GM18868 (cell line): ENCODE results near the gene KHDRBS2.
A peak's percentile ranks its signal among the peaks of the same experiment; 100 is the strongest.

Experiments
- ATAC-seq: cut with Tn5 transposase; IDR thresholded peaks from one replicate; pipeline ENCODE4 v1.9.1; 2021; ENCODE audit warnings: mild to moderate bottlenecking, moderate library complexity; ENCODE audit not compliant: unreplicated experiment

KHDRBS2 gene

DNA sequence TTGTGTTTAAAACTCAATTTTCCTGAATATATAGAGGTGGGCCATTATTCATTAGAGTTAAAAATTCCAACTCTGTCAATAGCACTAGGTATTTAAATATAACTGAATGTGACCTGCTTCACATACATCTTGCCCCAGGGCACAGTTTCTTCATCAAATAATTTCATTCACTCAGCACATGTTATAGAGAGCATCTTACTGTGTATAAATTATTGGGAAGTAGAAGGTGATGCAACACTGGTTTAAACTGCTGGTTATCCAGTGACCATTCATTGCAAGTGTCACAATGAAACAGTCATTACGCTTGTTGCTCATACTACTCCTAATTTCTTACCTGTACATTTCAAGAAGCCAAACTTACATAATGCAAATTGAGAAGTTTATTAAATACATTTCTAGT lies 93.4 kb downstream of the KHDRBS2 start:
- no peak for ATAC-seq

DNA sequence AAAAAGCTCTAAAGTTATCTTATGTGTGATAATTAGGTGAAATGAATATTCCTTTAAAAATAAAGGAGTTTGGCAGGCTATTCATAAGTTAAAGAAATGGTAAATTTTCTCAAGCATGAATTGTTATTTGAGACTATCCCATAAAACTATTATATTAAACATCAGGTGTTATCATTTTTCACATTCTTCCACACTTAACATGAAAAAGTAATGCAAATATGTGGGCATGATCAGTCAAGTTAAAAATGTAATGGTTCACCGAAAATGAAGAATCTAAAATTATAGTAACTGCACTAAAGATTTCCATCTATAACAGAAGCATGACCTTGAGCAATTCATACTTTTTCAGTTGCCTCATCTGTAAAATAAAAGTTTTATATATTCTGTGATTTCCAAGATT lies 110.8 kb downstream of the KHDRBS2 start:
- ATAC-seq = no peak

DNA sequence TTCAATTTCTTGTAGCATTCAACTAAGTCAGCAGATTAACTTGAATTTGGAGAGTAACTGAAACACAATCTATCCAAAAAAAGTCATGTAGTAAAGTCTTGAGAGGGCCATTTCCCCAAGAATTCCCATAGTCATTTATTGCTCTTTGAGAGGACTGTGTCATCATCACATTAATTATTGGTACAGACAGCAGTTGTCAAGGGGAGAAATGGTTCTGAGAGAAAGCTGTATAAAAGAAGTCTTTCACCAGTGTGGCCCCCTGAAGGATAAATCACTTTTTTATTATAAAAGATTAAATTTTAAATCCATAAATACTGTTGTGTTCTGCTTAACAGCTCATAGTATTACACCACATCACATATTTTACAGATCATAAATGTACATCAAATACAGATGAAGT lies 111.5 kb downstream of the KHDRBS2 start:
- ATAC-seq = no peak

DNA sequence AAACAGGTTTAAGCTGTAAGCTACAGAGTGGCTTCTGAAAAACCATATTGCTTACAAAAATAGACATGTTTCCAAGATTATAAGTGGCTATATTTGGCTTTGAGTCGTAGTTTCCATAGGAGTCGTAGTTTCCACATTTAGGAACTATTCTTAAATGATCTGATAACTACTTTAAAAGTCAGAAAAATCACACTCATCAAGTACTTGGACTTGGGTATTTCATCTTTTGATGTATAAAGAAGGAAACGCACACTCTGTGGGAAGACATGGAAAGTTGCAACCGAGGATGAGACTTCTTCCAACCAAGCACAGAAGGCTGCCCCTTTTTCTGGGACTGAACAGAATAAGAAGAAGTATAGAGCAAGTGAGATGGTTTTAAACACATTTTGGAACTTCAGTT lies 118.3 kb downstream of the KHDRBS2 start:
- ATAC-seq = no peak

DNA sequence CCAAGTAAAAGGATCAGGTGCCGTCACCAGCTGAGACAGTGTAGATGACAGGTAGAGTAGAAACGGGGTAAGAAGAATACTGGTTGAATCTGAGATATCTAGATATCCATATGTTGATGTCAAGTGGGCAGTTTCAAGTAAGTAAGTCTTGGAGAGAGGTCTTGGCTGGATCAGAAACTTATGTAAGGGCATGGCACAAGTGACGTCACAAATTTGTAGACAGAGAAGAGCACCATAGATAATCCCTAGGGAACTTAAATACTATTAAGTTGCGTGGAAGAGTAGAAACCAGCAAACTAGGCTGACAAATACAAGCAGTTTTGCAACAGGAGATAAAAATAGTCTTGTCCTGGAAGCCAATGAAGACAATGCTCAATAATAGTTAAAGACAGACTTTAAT lies 123.2 kb downstream of the KHDRBS2 start:
- ATAC-seq = no peak

DNA sequence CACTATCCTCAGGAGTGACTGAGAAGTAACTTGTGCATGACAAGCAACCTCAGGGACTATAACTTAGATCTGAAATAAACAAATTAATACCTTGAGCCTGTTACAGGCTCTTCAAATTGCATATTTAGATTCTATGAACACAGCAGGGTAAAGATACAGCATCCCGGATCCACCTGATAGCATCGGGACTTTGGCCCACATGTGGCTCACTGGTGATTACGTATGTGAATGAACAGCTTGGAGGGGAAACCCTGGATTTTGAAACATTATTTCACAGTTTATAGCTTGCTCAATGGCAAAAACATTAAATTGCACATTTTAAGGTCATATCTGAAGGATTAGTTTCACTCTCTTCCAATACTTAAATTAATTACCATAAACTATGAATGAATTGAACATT lies 133.2 kb downstream of the KHDRBS2 start:
- no peak for ATAC-seq

DNA sequence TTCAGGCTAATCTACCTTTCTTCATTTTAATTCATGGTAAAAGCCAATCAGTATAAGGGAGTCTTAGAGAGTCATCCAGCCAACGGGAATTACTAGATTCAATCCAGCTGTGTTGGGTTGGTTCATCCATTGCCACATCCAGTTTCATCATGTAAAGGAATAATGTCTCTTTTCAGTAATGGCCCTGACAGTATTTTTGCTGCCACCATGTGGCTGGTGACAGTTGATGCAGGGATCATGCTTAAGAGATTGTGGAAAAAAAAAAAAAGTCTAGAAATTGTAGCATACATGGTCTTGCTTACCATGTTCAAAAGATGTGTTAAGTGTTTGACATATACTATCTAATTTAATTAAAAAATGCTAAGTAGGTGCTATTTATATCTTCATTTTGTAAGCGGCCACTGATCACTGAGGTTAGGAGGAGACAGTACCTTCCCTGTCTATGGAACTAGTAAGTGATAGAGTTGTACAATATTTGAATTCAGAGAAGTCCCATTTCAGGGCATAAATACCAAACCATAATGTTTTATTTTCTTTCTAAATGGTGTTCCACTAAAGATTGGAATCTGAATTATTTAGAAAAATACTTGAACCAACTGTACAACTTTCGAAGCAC lies 135.9 kb downstream of the KHDRBS2 start:
- peak; percentile 88 for ATAC-seq

DNA sequence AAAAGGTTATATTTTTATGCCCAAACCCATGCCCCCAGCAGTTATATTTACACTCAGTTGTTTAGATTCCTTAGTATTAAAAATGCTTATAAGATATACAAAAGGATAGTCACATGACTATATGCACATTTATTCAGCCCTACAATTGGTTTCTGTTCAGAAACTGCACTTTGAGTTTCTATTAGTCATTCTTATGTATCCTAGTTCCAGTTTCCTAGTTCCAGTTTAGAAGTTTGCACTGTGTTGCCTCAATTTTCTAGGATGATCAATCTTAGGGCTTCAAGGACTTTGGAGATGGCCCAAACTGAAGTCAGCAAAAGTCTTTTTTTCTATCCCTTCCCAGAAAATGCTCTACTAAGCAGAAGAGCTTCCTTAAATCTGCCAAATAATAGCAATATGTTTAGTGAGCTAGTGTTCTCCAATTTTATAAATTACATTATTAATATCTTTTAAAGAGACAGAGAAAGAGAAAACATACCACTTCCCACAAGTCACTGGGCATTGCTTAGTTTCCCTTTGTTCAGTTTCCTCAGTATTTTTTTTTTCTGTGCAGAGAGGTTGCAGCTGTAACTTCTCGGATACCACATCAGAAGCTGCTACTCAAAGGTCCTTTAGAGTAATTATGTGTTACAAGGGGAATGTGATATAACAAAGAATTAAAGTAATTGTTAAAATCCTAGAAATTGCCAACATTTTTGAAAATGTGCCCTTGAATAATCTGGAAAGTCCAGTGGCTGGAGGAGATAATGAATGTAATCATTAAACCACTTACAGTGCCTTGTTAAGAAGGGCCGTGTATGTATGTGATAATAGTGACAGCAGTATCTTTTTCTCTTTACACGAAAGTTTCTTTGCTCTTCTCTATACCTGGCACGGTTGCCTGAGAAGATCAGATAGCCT lies 138.8 kb downstream of the KHDRBS2 start:
- no peak for ATAC-seq

DNA sequence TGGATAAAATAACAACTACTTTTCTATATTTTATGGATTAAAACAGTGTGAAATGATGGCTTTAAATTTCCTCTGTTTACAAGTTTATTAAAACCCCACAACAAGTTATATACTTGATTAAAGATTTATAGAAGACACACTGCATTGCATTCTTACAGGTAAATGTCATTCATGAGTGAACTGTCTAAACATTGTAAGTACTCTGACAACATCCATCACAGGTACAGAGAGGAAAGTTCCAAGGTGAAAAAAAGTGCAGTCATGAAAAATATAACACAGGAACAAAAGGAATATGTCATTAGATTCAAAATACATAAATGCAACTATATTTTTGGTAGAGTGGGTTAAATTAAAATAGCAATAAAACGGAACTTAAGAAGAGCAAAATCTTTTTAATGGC lies 156.9 kb downstream of the KHDRBS2 start:
- ATAC-seq = no peak

DNA sequence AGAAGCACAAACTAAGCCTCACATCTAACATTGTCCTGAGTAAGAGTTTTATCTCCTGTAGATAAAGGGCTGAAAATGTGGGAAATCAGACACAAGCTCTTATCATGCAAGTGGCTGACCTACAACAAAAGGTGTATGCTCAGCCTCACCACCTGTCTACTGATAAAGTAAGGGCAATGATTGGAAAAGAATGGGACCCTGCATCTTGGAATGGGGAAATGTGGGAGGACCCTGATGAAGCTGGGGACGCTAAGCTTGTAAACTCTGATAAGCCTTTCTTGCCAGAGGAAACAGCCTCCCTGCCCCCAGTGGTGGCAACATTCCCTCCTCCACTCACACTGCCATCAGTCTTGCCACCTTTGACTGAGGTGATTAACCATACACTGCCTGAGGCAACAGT lies 166.6 kb downstream of the KHDRBS2 start:
- no peak for ATAC-seq

DNA sequence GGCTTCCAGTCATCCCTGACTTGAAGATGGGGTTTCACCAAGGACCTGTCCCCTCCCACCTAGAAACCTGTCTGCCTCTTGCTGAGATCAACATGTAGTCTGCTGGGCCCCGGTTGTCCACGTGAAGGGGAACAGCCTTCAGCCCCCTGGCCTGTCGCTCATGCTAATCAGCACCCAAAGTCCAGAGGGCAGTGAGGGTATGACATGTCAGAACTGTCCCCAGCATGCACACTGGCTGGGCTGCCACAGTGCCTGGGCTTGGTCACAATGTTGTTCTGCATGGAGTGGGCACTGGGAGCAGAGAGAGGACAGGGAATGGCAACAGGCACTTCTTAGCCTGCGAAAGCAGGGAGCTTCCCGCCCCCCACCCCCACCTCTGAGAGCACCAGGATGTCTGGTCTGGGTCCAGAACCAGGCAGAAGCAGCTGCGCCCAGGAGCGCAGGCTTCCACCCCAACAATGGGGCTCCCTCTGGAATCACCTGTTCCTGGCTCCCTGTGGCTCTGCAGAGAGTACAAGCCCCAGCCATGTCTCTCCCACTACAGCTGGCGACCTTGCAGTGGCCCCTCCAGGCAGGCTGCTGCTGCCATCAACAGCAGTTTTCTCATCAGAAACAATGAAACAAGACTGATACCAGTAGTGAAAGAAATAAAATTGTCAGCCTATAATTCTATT lies 182.7 kb downstream of the KHDRBS2 start:
- ATAC-seq = no peak

DNA sequence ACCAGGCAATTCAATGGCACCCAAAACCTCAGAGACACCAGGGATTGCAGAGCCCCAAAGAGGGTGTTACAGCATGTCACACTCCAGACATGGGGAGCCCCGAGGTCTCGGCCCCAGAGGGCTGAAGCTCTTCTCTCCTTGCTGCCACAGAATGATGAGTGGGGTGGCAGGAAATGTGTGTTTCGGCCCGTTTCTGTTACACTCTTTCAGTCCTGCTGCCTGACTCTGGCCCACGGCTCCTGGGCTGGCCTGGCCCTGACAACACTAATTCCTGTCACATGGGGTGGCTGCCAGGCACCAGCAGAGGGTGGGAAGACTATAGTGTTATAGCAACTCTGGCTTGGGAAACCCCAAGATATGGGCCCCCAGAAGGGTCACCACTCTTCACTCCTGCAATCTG lies 183.6 kb downstream of the KHDRBS2 start:
- no peak for ATAC-seq

DNA sequence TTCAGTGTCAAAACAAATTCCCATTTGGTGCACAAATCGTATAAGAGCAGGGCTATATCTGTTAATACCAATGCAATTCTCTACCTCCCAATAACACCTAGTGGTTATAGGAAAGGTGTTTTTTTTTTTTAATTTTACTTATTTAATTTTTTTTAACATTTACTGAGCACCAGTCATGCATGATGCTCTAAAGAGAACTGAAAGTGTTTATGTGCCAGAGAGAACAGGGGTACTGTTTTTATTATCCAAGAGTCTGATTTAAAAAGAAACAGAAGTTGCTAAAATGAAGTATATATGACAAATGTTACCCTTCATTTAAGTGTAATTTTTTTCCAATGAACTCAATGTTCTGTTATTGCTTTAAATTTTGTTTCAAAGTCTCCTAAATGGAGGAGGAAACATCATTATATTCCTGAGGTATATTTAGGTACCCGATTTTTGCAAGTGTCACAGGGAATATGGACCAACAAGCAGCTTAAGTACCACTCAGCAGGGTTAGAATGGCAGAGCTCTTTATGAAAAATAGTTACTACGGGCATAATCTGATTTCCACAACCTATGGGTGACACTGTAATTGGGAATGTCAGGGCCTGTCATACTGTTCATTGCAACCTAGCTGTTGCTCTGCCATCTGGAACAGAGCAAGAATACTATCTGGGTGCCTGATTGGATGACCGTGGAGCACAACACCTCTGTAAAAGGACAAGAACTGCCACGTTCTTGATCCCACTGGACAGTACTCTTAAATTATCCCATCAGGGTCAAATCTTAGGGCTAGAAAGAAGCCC lies 195.4 kb downstream of the KHDRBS2 start:
- no peak for ATAC-seq

DNA sequence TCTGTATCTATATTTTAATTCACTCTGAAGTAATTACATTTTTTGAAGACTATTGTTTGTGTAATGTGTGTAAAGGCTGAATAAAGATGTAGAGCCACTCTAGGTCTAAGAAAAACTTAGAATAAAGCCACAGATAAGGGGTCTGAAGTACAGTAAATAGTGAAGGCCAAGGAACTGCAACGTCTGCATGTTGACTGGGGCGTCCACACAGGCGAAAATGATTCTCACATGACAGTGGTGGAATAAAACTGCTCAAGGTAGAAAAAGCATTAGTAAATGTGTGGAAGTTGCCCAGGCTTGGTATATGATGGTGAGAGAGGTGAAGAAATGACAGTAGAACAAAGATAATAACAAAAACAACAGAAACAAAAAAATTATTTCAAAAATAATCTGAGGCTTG lies 196.2 kb downstream of the KHDRBS2 start:
- ATAC-seq = no peak

DNA sequence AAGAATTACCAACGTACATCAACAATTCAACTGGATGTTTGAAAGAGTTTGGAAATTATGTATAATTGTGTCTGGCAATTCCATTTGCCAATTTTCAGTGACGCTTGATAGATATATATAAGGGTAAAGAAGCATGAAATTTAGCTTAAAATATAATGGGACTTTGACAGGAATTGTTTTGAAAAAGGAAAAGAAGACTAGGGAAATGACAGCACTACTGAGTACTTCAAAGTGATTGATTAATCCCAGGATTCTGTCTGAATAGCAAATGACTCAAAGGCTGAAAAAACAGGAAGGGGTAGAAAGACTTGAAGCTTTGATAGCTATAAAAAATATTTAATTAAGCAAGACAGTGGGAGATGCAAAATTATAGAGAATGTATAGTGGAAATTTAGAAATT lies 200.0 kb downstream of the KHDRBS2 start:
- no peak for ATAC-seq

DNA sequence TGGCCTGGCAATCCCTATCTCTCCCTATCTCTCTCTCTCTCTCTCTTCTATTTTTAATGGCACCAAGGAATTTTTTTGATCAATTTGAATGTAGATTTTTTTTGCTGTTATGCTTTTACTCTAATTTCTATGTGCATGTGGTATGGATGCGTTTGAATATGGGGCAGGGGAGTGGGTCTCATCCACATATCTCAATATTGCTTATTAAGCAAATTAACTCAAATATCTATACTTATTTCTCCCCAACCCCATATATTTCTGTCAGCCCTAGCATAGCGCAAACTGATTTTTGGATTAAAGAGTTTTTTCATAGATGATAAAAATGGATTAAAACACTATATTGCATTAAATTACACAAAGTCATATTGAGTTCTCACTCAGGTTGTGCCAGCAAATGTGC lies 210.2 kb downstream of the KHDRBS2 start:
- no peak for ATAC-seq

DNA sequence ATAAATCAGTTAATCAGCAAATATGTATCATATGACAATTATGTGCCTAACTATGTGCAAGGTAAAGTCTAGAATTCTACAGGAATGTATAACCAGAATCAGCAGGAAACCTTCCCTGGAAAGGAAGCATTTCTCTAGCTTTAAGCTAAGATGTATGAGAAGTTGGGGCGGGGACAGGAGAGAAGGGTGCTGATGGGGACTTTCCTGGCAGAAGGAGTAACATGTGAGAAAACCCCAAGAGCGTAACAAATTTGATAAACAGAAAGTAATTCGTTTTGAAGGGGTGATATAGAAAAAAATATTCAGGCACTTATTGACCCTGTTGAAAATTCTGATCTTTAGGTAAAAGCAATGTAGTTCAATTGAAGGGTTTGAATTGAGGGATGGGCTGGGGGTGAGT lies 226.1 kb downstream of the KHDRBS2 start:
- ATAC-seq = no peak

DNA sequence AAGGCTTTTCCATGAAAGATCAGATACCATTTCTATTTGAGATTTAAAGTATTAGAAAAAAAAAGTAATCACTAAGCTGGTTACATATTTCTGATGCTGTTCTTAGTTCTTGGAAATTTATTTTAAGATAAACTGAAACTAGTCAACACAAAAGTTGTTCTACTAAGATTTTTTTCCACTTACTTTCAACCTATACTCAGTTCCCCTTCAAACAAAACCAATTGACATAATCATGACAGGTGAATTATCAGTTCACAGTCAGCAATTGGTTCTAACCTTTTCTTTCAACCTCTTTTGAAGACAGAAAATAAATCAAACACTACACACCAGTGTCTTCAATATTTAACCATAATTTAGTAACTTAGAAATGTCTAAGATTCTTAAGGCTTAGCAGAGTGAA lies 228.7 kb downstream of the KHDRBS2 start:
- no peak for ATAC-seq

DNA sequence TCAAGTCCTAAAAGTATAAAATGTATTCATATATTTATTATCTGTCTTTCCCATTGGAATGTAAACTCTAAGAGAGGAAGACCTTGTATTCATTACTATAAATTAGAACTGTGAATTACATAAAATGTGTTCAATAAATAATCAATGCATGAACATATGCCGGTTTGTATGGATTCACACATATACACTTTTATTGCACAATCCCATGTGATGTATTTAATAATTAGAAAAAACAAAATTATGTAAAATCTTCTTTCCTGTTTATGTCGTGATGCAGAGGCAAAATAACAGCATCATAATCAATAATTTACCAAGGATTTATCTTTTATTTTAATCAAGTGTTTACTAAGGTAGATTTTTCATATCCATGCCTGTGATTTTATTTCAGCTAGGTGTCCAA lies 240.5 kb downstream of the KHDRBS2 start:
- no peak for ATAC-seq

DNA sequence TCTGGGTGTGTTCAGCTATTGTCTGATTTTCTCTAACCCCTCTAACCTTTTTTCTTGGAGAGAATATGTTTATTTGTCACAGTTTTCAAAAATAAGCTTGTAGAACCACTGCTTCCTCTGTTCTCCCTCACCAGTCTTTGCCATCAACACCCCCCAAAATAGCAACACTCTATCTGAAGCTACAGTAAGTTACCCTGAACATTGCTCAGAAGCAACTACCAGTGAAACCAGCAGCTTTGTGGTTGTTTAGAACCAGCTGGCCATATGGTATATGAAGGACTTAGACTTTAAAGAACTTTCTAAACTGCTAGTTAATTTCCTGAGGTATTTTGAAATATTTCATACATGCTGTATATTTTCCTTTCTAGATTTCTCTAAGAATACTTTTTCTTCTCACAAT lies 242.9 kb downstream of the KHDRBS2 start:
- no peak for ATAC-seq

DNA sequence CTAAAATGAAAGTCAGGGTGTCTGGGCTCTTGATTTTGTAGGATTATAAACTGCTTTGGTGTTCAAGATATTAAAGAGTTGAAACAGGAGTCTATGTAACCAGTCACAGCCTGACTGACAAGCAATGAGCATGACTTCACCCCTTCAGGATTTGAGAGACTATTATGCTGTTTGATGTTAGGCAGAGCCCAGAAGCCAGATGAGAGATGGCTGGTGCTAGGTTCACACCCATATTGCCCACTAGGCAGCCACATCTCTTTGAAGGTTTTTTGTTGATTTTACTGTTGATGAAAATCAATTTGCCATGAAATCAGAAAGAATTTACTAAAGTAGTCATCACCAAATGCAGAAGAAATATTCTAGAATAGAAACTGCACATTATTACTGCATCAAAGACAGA lies 243.6 kb downstream of the KHDRBS2 start:
- ATAC-seq = no peak
